HCT116 (cell line): ENCODE data around the gene TRIM72.

Experiments used
- EZH2 ChIP-seq: fragments of 200-600 bp; sonication (generic); IDR thresholded peaks from 2 replicates; pipeline ENCODE4 v1.6.1; 2017; ENCODE audit warnings: antibody characterized with exemption, mixed run types
- JUND ChIP-seq: IDR thresholded peaks from 2 replicates; pipeline ENCODE4 v1.6.1; 2012
- POLR2A ChIP-seq: IDR thresholded peaks from 2 replicates; pipeline ENCODE4 v1.7.0; 2011; ENCODE audit warnings: borderline replicate concordance; ENCODE audit not compliant: insufficient read depth, insufficient read length; ENCODE audit errors: extremely low read depth
- POLR2AphosphoS5 ChIP-seq: IDR thresholded peaks from 2 replicates; pipeline ENCODE4 v1.6.1; 2011; ENCODE audit warnings: mild to moderate bottlenecking, low read depth, low read length, moderate library complexity
- RAD21 ChIP-seq: IDR thresholded peaks from 2 replicates; pipeline ENCODE4 v1.6.1; 2012; ENCODE audit warnings: low read depth, mild to moderate bottlenecking
- SIN3A ChIP-seq: IDR thresholded peaks from 2 replicates; pipeline ENCODE4 v1.6.1; 2012; ENCODE audit warnings: low read depth
- YY1 ChIP-seq: IDR thresholded peaks from 2 replicates; pipeline ENCODE4 v1.6.1; 2011; ENCODE audit warnings: low read length, low read depth, moderate library complexity, mild to moderate bottlenecking; ENCODE audit not compliant: insufficient replicate concordance; ENCODE audit errors: extremely low read depth
- ZFX ChIP-seq: fragments of 450-650 bp; IDR thresholded peaks from 2 replicates; pipeline ENCODE4 v1.6.1; 2017
- TF ChIP-seq, protein P1 (sequence below): IDR thresholded peaks from 2 replicates; pipeline ENCODE4 v1.6.1; 2012
- TF ChIP-seq, protein P2 (sequence below), 3 experiments: fragments of 200-600 bp in 1 of 3; sonication (generic) in 1 of 3; IDR thresholded peaks in 2 of 3; conservative IDR thresholded peaks in 1 of 3; 2 replicates each; pipeline ENCODE4 v1.5.1; 2012 to 2017; ENCODE audit warnings: low read depth in 2 of 3, low read length in 2 of 3, antibody characterized with exemption in 1 of 3, borderline replicate concordance in 1 of 3, control low read depth in 1 of 3, mild to moderate bottlenecking in 1 of 3, mixed read lengths in 1 of 3, mixed run types in 1 of 3, moderate library complexity in 1 of 3; ENCODE audit not compliant: insufficient read depth in 1 of 3
- TF ChIP-seq, protein P3 (sequence below): IDR thresholded peaks from 2 replicates; pipeline ENCODE4 v1.6.1; 2012

GRCh38 chr16:31190061-31190460, 23.9 kb upstream of the TRIM72 start:
- TF ChIP-seq POLR2A (no peak), JUND (no peak), EZH2 (no peak), RAD21 (no peak), POLR2AphosphoS5 (no peak), YY1 (no peak), SIN3A (no peak), ZFX (no peak)
- TF ChIP-seq, protein P1, sequence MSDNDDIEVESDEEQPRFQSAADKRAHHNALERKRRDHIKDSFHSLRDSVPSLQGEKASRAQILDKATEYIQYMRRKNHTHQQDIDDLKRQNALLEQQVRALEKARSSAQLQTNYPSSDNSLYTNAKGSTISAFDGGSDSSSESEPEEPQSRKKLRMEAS: no peak
- TF ChIP-seq, protein P2, sequence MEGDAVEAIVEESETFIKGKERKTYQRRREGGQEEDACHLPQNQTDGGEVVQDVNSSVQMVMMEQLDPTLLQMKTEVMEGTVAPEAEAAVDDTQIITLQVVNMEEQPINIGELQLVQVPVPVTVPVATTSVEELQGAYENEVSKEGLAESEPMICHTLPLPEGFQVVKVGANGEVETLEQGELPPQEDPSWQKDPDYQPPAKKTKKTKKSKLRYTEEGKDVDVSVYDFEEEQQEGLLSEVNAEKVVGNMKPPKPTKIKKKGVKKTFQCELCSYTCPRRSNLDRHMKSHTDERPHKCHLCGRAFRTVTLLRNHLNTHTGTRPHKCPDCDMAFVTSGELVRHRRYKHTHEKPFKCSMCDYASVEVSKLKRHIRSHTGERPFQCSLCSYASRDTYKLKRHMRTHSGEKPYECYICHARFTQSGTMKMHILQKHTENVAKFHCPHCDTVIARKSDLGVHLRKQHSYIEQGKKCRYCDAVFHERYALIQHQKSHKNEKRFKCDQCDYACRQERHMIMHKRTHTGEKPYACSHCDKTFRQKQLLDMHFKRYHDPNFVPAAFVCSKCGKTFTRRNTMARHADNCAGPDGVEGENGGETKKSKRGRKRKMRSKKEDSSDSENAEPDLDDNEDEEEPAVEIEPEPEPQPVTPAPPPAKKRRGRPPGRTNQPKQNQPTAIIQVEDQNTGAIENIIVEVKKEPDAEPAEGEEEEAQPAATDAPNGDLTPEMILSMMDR (IDR thresholded peaks at IDR 0.05 in 2 of 3, conservative IDR thresholded peaks at IDR 0.05 in 1 of 3; ENCODE audit: borderline replicate concordance in 1 of 3, insufficient read depth in 1 of 3, low read depth in 2 of 3, low read length in 2 of 3): no peak
- TF ChIP-seq, protein P3, sequence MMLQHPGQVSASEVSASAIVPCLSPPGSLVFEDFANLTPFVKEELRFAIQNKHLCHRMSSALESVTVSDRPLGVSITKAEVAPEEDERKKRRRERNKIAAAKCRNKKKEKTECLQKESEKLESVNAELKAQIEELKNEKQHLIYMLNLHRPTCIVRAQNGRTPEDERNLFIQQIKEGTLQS: no peak
